Loucy (cell line): ENCODE data around the gene PASK.

ENCODE experiments used
- H2AFZ ChIP-seq: fragments of 200-600 bp; sonication (generic); 2 replicates; pipeline ENCODE4 v1.6.0; 2016; ENCODE audit warnings: antibody characterized with exemption, mild to moderate bottlenecking, low read length, moderate library complexity
- H3F3A ChIP-seq: fragments of 200-600 bp; 2 replicates; pipeline ENCODE4 v1.6.0; 2016; ENCODE audit warnings: antibody characterized with exemption, low read depth, mild to moderate bottlenecking
- H3K27me3 ChIP-seq: fragments of 200-600 bp; sonication (generic); 2 replicates; pipeline ENCODE4 v1.6.1; 2014; ENCODE audit warnings: low read length, mild to moderate bottlenecking; ENCODE audit not compliant: insufficient read depth, poor library complexity, severe bottlenecking
- H3K36me3 ChIP-seq: fragments of 200-600 bp; sonication (generic); 2 replicates; pipeline ENCODE4 v1.6.1; 2016; ENCODE audit warnings: low read length; ENCODE audit not compliant: insufficient read depth
- H3K4me1 ChIP-seq: fragments of 200-600 bp; sonication (generic); 2 replicates; pipeline ENCODE4 v1.5.1; 2014; ENCODE audit warnings: low read length, mild to moderate bottlenecking; ENCODE audit not compliant: insufficient read depth, poor library complexity, severe bottlenecking
- H3K4me2 ChIP-seq: fragments of 200-600 bp; sonication (generic); 2 replicates; pipeline ENCODE4 v1.6.0; 2014; ENCODE audit warnings: antibody characterized with exemption, low read length, low read depth, mild to moderate bottlenecking; ENCODE audit not compliant: poor library complexity, severe bottlenecking
- H3K4me3 ChIP-seq: fragments of 200-600 bp; sonication (generic); 2 replicates; pipeline ENCODE4 v1.5.1; 2014; ENCODE audit warnings: low read length, mild to moderate bottlenecking, mixed read lengths; ENCODE audit not compliant: poor library complexity, severe bottlenecking
- H3K79me2 ChIP-seq: fragments of 200-600 bp; sonication (generic); 2 replicates; pipeline ENCODE4 v1.6.1; 2014; ENCODE audit warnings: low read length; ENCODE audit not compliant: insufficient read depth
- H3K9ac ChIP-seq: fragments of 200-600 bp; sonication (generic); 2 replicates; pipeline ENCODE4 v1.6.0; 2014; ENCODE audit warnings: mild to moderate bottlenecking, low read depth, low read length, moderate library complexity; ENCODE audit not compliant: poor library complexity, severe bottlenecking
- H3K9me2 ChIP-seq: fragments of 200-600 bp; sonication (generic); replicated peaks from 2 replicates; pipeline ENCODE4 v1.6.1; 2016; ENCODE audit warnings: low read depth, low read length, mixed read lengths
- H3K9me3 ChIP-seq: fragments of 200-600 bp; sonication (generic); 2 replicates; pipeline ENCODE4 v1.6.1; 2014; ENCODE audit warnings: mild to moderate bottlenecking, antibody characterized with exemption, low read length, low read depth; ENCODE audit not compliant: insufficient read depth
- H4K20me1 ChIP-seq: fragments of 200-600 bp; sonication (generic); 2 replicates; pipeline ENCODE4 v1.6.0; 2014; ENCODE audit warnings: antibody characterized with exemption, low read length, mild to moderate bottlenecking; ENCODE audit not compliant: insufficient read depth, poor library complexity, severe bottlenecking
- CTCF ChIP-seq: fragments of 200-600 bp; sonication (generic); conservative IDR thresholded peaks from 2 replicates; pipeline ENCODE4 v1.5.1; 2014; ENCODE audit warnings: mild to moderate bottlenecking, antibody characterized with exemption, low read length
- EZH2phosphoT487 ChIP-seq: fragments of 200-600 bp; IDR thresholded peaks from 2 replicates; pipeline ENCODE4 v1.6.1; 2018; ENCODE audit warnings: antibody characterized with exemption, mild to moderate bottlenecking, moderate library complexity, borderline replicate concordance

The PASK gene

DNA sequence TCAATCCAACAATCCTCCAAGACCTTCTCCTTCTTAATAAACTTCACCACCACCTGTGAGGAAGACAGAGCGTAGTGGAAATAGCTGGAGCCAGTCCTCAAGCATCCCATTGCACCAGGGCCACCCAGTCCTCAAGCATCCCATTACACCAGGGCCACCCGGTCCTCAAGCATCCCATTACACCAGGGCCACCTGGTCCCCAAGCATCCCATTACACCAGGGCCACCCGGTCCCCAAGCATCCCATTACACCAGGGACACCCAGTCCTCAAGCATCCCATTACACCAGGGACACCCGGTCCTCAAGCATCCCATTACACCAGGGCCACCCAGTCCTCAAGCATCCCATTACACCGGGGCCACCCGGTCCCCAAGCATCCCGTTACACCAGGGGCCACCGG is 33.9 kb downstream of the PASK start:
- Histone ChIP-seq H2AFZ (no peak overlapping the region), H3K4me3 (no peak overlapping the region), H3K36me3 (peaks cover 25% of the 10 kb centered on the region; the same call in 1 of the 2 replicates), H3K9me3 (no peaks in the 10 kb centered on the region), H3K27me3 (no peaks in the 10 kb centered on the region), H3K9ac (no peak overlapping the region), H3K79me2 (no peaks in the 10 kb centered on the region), H3K4me2 (no peak overlapping the region), H4K20me1 (no peaks in the 10 kb centered on the region), H3K9me2 (no peaks in the 10 kb centered on the region), H3F3A (no peaks in the 10 kb centered on the region), H3K4me1 (no peaks in the 10 kb centered on the region)
- TF ChIP-seq CTCF, result no peak

DNA sequence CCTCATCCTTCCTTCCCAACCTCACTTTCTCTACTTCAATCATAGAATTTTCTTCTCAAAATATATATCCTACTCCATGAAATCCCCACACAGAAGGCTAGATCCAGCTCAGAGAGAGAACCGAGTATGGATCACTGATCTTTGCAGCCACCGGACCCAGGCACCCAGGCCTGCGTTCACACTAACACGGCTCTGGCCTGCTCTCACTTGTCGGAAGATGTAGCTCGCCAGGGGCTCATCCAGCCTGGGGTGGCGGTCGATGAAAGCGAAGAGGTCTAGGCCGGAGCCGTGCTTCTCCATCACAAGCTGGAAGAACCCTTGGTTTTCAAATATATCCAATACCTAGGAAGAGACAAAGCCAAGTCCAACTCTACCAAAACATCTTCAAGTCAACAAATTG is 34.4 kb downstream of the PASK start:
- H3K9me3 ChIP-seq, result no peaks in the 10 kb centered on the region
- no peaks in the 10 kb centered on the region for H3F3A ChIP-seq
- no peaks in the 10 kb centered on the region for H3K9me2 ChIP-seq
- peaks cover 25% of the 10 kb centered on the region; the same call in 1 of the 2 replicates for H3K36me3 ChIP-seq
- no peaks in the 10 kb centered on the region for H3K4me1 ChIP-seq
- H3K27me3 ChIP-seq, result no peaks in the 10 kb centered on the region
- TF ChIP-seq CTCF (no peak), EZH2phosphoT487 (no peak)
- H2AFZ ChIP-seq, result no peak overlapping the region
- H3K9ac ChIP-seq, result no peak overlapping the region
- H4K20me1 ChIP-seq, result no peaks in the 10 kb centered on the region
- no peaks in the 10 kb centered on the region for H3K79me2 ChIP-seq
- H3K4me3 ChIP-seq, result no peak overlapping the region
- no peak overlapping the region for H3K4me2 ChIP-seq

DNA sequence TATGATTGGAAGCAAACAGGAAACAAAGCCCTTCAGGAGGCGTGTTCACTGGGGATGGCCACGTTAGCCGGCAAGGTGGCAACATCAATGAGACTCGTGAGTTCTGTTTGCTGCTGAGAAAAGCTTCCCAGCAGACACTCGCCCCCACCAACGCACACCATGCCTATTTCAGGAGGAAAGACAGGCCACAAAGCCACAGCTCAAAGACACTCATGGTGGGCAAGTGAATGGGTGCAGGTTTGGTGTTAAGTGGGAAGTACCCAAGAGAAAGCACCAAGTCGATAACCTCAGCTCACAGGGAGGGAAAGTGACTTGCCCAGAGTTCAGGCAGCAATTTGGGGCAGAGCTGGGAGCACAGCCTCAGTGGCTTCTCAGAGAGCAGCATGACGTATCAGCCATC is 36.7 kb downstream of the PASK start:
- Histone ChIP-seq H3K79me2 (no peaks in the 10 kb centered on the region), H3K9me2 (no peaks in the 10 kb centered on the region), H2AFZ (no peak overlapping the region), H3K27me3 (no peaks in the 10 kb centered on the region), H3K9me3 (no peaks in the 10 kb centered on the region), H3K4me2 (no peak overlapping the region), H3K36me3 (peaks cover 33% of the 10 kb centered on the region; the same call in 1 of the 2 replicates), H3K4me1 (no peaks in the 10 kb centered on the region), H3F3A (no peaks in the 10 kb centered on the region), H4K20me1 (no peaks in the 10 kb centered on the region), H3K4me3 (no peak overlapping the region), H3K9ac (no peak overlapping the region)
- no peak for TF ChIP-seq CTCF
- TF ChIP-seq EZH2phosphoT487, result no peak
